ENCODE measurements around the gene MAFB.
A peak's percentile ranks its signal among the peaks of the same experiment; 100 is the strongest.

The MAFB gene

GRCh38 chr20:40654876-40655275 is 34.2 kb downstream of the MAFB start:
- no peak for DNase-seq

DNA sequence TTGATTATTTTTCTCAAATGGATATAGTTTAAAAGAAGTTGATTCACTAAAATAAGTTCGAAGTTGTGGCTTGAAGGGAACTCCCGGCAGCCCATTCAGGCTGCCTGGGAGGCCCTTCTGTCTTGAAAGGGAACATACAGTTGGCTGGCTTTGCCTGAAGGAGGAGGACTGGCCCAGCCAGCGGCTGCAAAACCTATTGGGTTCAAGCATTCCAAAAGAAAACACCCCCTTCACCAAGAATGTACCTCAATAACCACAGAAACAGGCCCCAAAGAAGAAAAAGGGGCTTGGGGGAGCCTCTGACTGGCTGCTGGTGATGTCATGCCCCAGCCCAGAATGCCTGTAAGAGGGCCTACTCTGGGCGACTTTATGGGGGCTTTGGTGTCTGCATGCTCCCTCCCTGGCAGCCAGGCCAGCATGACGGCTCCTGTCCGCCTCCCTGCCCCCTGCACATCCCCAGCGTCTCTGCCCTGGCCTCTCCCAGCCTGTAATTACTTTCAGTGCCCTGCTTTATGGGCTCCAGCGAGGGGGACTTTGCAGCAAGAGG is 36.5 kb downstream of the MAFB start:
- no peak for DNase-seq

GRCh38 chr20:40651151-40651550 is 37.9 kb downstream of the MAFB start:
- DNase-seq, result peak in 1 of 2 experiments; percentile 34

- no peak for DNase-seq
Measured at GRCh38 chr20:40650707-40651106, 38.3 kb downstream of the MAFB start.

DNA sequence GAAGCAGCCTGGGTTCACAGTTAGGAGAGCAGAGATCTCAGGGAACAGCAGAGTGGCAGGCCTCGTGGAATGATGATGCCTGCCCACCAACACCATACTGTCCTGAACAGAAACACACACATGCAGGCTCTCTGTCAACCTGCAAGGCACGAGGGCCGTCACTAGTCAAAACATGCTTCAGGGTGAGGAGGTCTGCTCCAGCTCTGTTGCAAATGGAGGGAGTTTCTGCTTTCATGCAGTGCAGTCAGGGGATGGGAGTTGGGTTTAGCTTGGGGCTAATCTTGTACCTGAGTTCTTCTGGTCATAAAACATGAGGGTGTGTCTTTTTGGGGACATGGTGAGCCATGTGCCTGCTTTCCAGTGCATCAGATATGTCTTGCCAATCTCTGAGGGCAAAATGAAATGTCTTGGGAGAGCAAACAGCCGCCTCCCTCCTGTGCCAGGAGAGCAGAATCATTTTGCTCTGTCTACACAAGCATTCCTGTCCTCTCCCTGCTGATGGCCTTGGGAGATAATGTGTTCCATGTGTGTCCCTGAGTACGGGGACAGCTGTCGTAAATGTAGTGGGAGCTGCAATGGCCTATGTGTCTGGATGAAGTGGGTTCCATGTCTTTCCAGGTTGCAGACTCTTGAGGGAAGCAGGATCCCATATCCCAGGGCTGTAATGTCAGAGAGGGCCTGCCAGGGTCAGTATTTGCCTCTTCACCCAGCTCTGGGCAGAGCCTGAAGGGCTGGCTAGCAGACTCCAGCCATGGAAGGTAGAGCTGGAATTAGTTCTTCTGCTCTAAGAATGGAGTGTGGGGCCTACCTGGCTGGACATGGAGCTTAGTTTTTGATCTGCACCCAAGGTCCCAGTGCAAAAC is 40.6 kb downstream of the MAFB start:
- no peak for DNase-seq

GRCh38 chr20:40646813-40647212 is 42.2 kb downstream of the MAFB start:
- no peak for DNase-seq

DNA sequence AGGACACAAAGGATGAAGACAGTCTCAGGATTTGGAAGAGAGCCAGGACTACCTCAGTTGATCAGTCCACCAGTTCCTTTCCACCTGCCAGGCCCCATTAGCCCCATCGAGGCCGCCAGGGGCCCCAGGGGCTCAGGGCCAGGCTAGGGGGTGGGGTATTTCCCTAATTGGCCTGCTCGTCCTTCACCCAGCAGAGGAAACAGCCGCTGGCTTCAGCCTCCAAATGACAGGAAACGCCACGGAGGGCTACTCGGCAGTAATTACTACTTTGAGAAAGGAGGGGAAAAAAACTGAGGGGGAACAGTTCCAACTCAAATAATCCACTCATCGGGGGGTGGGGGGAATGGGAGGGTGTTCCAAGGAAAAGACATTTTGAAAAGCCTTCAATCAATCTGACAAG is 42.7 kb downstream of the MAFB start:
- DNase-seq, result no peak

DNA sequence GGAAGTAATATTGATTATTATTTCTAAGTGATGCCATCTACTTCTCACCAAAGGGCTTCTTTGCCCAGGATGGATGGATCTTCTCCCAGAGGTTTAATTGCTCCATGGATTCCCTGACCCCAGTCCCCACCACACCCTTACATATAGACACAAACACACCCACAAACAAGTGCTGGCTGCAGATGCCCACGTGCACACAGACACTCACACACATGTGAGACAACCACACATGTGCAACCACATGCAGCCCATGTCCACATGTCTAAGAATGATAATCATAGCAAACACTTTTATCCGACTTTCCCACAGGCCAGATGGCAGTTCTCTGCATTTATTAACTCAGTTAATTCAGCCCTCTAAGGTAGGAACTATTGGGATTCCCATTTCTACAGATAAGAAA is 44.2 kb downstream of the MAFB start:
- no peak for DNase-seq

- DNase-seq, result no peak
Measured at GRCh38 chr20:40643891-40644290, 45.1 kb downstream of the MAFB start.

DNA sequence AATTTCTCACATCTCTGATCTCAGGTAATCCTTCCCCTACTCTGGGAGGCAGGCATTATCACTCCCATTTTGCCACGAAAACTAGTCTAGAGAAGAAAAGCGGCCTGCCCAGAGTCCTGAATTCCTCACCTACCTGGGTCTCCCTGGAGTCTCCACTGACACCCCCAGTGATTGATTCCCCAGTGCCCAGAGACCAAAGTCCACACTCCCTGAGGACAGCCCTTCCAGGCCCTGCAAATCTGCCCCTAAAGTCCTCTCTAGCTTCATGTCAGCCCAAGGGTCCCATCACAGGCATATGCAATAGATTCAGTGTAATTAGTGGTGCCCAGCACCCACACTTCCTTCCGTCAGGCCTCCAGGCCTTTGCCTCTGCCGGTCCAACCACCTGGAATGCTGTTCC is 47.2 kb downstream of the MAFB start:
- DNase-seq, result no peak

DNA sequence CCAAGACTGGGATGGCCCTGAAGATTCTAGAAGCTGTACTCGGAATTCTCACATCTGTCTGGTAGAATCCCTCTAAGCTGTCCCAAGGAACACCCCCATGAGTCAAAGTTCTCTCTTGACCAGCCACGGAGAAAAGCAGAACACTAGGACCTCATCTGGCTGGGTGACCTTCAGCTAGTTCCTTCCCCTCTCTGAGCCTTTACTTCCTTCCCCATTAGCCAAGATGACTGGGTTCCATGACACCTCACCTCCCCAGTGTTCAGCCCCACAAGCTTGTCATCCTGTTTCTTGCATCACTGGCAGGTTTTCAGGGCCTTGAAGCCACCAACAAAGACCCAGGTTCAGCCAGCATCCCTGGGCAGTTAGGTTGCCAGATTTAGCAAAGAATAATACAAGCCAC is 47.8 kb downstream of the MAFB start:
- DNase-seq, result no peak

GRCh38 chr20:40640667-40641066 is 48.4 kb downstream of the MAFB start:
- no peak for DNase-seq

DNA sequence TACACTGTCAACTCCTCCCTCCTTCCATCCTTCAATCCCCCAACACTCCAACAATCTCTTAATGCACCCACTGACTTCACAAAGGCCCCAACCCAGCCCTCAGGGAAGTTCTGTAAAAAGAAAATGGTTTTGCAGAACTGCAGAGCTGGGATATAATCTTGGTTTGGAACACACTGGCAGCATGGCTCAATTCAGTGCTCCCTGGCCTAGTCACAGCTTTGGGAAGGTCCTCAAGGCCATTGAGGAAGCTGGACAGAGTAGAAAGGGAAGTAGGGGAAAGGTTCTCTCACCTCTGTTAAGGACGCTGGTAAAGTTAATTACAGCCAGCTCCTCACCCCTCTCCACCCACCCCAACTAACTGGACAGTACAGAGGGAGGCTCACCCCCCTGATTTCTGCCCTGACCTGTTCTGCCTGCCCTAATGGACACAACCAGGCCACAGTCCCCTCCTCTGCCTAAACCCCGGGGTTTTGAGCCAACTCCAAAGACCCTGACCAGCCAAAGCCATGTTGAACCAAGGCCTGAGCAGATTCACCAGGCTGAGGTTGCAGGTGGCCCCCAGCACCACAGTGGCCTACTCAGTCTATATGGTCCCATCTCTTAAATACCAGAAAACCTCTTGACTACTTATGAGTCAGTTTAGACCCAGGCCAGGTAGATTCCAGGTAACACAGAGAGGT is 49.2 kb downstream of the MAFB start:
- DNase-seq, result no peak

DNA sequence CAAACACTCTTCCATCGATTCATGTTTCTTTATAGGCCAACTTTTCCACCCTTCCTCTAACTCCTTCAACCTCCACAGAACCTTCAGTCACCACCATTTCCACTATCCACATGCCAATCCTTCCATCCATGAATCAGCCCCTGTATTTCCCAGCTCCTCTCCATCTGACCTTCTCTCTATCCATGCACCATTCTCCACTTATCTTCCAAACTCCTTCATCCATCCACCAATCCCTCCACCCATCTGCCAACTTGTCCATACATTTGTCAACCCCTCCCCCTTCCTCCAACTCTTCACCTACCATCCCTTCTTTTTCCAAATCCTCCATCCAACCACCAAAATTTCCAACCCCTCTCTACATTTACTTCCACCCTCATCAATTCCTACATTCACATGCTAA is 49.9 kb downstream of the MAFB start:
- no peak for DNase-seq

DNA sequence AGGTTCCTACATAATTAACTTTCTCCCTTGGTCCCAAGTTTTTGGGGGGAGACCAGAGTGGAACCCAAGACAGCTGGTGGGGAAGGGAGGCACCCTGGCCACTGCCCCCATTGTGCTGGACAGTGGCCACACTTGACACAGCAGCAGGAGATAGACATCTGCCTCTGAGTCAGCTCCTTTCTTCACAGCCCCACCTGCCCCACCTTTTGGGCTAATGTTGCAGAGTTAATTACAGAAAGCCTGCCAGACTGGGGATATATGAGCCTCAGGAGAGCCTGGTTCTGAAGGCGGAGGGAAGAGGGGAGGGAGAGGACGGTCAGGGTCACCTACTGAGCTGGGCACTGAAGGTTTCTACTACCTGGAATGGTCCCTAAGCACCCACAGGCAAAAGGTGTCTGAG is 50.6 kb downstream of the MAFB start:
- no peak for DNase-seq

GRCh38 chr20:40637176-40637575 is 51.9 kb downstream of the MAFB start:
- no peak for DNase-seq

- no peak for DNase-seq
Measured at GRCh38 chr20:40636486-40636885, 52.5 kb downstream of the MAFB start.

DNA sequence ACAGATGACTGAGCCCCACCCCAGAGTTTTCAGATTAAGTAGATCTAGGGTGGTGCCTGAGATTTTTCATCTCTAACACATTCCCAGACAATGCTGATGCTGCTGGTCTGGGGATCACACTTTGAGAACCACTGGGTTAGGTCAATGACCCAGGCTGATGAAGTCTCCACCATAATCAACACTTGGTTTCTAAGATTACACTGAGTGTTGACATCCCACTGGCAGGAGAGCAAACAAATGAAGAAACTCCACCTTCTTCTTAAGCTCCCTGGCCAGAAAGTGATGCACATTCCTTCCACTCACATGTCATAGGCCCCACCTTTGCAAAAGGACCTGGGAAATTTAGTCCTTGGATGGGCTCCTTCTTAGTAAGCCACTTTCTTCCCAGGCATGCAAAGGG is 53.1 kb downstream of the MAFB start:
- no peak for DNase-seq
